SK-MEL-5 (cell line): ENCODE data around the gene STAC2. TPM values are rescaled to one million over a fixed set of nuclear protein-coding genes. Genes with fewer than 3 reads are reported as not detected.
"Not testable (repeated sequence)": the region's sequence is repeated elsewhere in the genome, so short reads cannot be mapped to it uniquely, and the experiment has no call there.

Experiments used
- DNase-seq: peaks from one replicate; pipeline ENCODE4 v3.0.0-alpha.2; 2016; ENCODE audit warnings: low read depth, low spot score
- in situ Hi-C: cut with HindIII; loops from 2 replicates; pipeline ENCODE4 v1.10.0; 2016; ENCODE audit warnings: low sequenced_read_pairs, high pct_unique_total_duplicates, low pct_unique_long_range_greater_than_20kb
- total RNA-seq: library from RNA; depleted of rRNA; stranded (reverse); fragments of >200 nt; shearing (Covaris generic); gene quantifications from 2 replicates; pipeline ENCODE4 v1.2.3, GENCODE V29; 2014

The STAC2 gene
- total RNA-seq, 1 experiment from 2014 or later, result not detected

DNA sequence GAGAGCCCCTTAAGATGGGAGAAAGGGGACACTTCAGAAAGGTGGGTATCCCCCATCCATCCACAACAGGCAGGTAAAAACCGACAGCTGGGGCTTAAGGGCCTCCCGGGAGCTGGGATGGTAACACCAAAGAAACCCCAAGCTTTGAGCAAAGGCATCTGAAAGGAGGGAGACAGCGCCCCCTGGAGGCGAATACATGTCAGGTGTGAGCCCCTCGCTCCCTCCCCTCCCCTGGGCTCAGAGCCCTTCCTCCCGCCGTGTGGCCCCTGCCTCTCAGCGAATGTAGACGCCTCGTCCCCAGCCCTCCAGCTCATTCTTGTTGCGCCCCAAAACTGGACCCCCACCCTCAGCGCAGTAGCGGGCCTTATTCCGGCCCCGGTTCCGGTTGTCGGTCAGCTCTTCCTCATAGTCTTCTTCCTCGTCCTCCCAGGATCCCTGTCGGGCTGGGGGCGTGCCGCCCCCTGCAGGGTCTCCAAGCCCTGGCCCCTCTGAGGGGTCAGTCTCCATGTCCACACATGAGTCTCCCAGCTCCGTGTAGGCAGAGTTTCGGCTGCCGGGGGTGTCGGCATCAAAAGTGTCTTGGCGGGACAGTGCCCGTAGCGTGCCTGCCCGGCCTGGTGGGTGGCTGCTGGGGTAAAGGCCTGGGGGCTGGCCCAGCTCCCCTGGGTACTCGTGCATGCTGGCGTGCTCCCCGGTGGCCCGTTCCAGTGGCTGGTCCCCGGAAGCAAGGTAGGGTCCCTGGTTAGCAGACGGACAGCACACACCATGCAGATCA, 50.6 kb downstream of the STAC2 start:
- in situ Hi-C loops, result no loop called here
- peak; percentile 77 for DNase-seq

DNA sequence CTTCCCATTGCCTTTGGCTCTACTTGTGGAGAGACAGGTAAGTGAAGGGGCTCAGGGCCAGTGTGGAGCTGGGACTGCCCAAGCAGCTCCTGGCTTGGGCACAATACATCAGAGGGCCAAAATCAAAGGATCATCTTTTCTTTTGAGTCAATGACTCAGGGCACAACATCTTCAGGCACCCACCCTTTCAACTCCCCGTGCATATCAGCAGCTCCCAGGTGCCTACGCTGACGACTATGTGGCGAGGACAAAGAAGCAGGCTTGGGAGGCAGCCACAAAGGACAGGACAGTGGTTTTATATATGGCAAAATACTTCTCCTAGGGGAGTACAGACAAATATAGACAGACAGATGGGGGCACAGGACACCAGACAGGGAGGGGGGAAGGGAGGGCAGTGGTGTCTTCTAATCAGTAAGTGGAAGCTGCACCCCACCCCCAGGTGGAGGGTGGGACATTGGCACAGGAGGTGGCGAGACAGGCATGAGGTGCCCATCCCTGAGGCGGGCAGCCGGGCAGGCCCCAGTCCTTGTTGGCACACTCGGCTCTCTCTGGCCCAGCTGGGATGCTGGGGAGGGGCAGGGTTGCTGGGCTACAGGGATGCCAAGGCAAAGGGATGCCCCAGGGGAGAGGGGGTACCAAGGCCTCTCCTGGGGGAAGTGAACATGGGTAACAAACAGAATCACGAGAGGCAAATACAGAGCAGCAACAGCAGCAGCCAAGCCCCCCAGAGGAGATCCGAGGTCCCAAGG, 52.0 kb downstream of the STAC2 start:
- no peak for DNase-seq
- in situ Hi-C loops, result no loop called here

DNA sequence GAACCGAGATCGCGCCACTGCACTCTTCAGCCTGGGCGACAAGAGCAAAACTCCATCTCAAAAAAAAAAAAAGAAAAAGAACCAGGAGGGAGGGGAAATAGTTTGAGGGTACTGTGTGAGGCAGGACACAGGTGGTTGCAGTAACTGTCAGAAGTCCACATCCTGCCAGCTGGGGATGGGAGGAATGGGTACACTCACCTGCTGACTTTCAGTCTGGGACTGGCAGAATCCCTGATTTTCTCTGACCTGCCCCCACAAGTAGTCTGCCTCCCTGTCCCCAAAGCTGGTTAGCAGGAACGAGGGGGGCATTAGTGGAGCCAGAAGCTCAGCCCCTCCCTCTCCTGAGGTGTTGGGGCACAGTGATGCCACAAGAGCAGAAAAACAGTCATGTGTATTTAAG, 52.7 kb downstream of the STAC2 start:
- in situ Hi-C loops, result no loop called here

DNA sequence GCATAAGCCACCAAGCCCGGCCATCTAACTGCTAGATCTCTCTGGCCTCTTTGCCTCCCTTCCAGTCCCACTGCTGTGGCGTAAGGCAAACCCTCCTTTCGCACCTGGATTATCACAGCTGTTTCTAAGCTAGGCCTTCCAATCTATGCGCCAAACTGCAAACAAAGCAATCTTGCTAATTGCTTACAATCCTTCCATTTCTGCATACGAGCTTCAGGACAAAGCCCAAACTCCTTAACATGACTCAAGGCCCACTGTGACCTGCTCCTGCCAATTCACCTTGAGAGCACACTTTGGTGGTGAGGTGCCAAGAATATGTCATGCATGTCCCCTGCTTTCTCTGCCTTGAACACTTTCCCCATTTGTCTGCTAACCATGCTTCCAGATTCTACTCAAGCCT, 53.8 kb downstream of the STAC2 start:
- in situ Hi-C loops, result no loop called here
- no peak for DNase-seq

More for the DNA sequence above, 52.7 kb downstream of the STAC2 start:
- DNase-seq, result no peak

GRCh38 chr17:39170558-39170957, 55.2 kb downstream of the STAC2 start:
- DNase-seq, result no peak
- in situ Hi-C loops, result no loop called here

- no peak for DNase-seq
- in situ Hi-C loops, result no loop called here
These were observed 55.6 kb downstream of the STAC2 start for GRCh38 chr17:39170109-39170508.

DNA sequence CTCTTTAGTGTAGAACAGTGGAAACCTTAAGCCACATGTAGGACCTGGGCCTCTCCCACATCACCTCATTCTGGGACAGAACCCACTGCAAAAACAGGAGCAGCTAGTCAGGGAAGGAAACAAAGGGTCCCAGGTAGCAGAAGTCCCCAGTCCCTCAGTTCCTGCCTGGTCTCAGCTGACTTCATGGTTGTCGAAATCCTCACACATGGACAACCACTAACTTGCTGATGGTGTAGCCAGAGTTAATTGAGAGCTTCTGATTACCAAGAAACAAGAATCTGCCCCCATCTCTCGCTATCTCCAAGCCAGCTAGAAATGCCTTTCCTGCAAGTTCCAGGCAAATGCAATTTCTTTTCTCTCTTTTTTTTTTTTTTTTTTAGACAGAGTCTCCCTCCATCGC, 56.2 kb downstream of the STAC2 start:
- no peak for DNase-seq
- in situ Hi-C loops, result no loop called here

DNA sequence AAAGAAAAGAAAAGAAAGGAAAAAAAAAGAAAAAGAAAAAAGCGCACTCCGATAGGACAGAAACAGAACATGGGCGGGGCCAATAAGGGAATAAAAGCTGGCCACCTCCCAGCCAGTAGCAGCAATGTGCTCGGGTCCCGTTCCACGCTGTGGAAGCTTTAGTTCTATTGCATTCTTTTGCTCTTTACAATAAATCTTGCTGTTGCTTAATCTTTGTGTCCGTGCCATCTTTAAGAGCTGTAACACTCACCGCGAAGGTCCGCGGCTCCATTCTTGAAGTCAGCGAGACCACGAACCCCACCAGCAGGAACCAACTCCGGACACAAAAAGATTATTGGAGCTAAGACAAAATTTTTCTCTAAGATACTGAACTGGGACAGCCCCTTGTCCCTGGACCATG, 56.6 kb downstream of the STAC2 start:
- no peak for DNase-seq
- in situ Hi-C loops, result no loop called here

DNA sequence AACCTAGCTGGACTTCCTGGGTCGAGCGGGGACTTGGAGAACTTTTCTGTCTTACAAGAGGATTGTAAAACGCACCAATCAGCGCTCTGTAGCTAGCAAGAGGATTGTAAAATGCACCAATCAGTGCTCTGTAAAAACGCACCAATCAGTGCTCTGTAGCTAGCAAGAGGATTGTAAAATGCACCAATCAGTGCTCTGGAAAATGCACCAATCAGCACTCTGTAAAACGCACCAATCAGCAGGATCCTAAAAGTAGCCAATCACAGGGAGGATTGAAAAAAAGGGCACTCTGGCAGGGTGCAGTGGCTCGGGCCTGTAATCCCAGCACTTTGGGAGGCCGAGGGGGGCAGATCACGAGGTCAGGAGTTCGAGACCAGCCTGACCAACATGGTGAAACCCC, 57.2 kb downstream of the STAC2 start:
- in situ Hi-C loops, DNase-seq: not testable (repeated sequence)

GRCh38 chr17:39167476-39167875, 58.3 kb downstream of the STAC2 start:
- in situ Hi-C loops, result no loop called here
- no peak for DNase-seq

DNA sequence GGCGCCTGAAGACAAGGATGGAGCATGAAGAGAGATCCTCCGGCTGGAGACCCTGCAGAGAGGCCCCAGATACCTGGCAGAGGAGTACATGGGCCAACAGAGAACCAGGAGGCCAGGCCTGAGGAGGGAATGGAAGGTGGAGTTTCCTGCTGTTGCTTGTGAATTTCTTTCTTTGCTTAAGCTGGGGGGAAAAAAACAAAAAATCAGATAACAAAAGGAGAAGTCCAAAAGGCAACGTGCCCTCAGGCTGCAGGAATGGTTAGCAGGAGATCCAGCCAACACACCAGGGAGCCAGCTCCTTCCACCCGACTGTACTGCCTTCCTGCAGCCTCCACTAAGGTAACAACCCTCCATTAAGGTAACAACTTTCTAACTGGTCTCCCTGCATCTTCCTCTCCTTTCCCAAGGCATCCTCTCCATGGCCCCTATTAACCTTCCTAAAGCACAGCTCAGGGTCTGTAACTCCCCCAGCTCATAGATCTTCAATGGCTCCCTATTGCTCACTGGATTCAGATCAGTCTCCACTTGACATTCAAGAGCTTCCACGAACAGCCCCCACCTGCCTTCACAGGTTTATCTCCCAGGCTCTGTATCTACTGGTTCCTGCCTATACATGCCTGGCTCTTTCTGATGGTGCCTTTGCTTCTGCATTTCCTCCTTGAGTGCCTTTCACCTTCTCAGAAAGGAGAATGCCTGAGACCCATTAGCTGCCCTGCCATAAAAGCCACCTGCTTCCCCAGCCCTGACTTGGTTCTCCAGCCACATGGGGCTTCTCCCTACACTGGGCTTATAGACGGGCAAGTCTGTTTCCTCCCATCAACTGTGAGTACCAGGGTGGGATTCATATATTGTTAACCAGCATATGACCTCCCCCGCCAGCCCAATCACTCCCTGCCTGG, 59.1 kb downstream of the STAC2 start:
- DNase-seq, result no peak
- in situ Hi-C loops, result no loop called here

- in situ Hi-C loops, result no loop called here
- DNase-seq, result no peak
These were observed 59.9 kb downstream of the STAC2 start, which contains the start of gene ARL5C for GRCh38 chr17:39165841-39166349. Gene ARL5C, minus strand, starts transcription at chr17:39166161. Its CDS starts 401 bp downstream, at chr17:39165760.

DNA sequence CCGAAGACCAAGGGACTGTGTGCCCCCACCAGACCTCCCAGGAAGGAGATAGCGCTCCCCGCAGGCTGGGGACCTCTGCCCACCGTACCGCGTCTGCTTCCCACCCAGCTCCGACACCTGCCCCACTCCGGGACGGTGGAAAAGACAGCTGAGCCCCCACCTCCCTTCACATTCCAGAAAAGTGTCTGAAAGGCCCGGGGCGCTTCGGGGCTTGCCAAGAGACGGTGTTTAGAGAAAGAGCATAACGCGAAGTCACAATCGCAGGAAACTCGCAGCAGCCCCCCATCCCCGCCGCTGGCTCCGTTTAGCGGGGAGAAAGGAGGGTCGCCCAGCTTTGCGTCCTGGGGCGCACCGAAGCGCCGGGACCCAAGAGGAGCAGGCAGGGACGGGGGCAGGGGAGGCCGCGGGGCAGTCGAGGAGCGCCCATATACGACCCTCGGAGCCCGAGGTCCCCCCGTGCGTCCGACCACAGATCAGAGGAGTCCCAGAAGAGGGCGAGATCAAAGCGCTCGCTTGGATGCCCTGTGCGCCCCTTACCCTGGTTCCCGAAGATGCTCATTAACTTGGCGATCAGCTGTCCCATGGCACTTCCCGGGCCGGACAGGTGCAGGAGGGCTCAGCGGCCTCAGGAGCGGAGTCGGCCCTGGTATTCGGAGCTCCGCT, 60.4 kb downstream of the STAC2 start:
- in situ Hi-C loops, result no loop called here
- no peak for DNase-seq

- in situ Hi-C loops, result no loop called here
- peak; percentile 88 for DNase-seq
These were observed 61.0 kb downstream of the STAC2 start for GRCh38 chr17:39164675-39165143.

DNA sequence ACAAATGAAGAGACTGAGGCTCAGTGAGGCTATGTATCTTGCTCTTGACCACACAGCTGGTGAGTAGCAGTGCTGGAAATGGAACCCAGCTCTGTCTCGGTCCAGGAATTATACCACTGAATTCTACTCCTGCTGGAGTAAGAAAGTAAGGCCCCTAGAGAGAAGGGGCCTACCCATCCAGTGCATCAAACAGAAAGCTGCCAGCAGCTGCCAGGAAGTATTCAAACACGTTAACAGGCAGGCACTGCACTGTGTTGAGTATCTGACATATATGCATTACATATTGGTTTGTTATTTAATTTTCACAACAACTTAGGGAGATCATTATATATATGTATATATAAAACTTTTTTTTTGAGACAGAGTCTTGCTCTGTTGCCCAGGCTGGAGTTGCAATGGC, 63.8 kb downstream of the STAC2 start:
- no peak for DNase-seq
- in situ Hi-C loops, result no loop called here
